Activated naive CD4-positive, alpha-beta T cell treated with anti-CD3 and anti-CD28 coated beads, Interleukin-2, amount 50 U/mL, for 72 hours (primary cell): ENCODE measurements around the gene GNB2. TPM values are rescaled to one million over a fixed set of nuclear protein-coding genes. Genes with fewer than 3 reads are reported as not detected.
A peak's percentile ranks its signal among the peaks of the same experiment; 100 is the strongest.
"Not testable (repeated sequence)": the region's sequence is repeated elsewhere in the genome, so short reads cannot be mapped to it uniquely, and the experiment has no call there.

Experiments used
- ATAC-seq, 2 donors: fragments of 150-1000 bp; cut with Tn5 transposase; 2 replicates each; pipeline ENCODE4 v1.10.0; 2021; ENCODE audit warnings: mild to moderate bottlenecking in 2 of 2, moderate library complexity in 2 of 2
- DNase-seq, 2 donors: peaks; one replicate each; pipeline ENCODE4 v3.0.0; 2021 to 2022; ENCODE audit warnings: low spot score in 2 of 2
- H3K27ac Mint-ChIP-seq, 2 donors: one replicate each; pipeline ENCODE4 v1.8.0; 2022; ENCODE audit warnings: mild to moderate bottlenecking in 2 of 2, mixed read lengths in 2 of 2
- H3K36me3 Mint-ChIP-seq, 2 donors: one replicate each; pipeline ENCODE4 v1.8.0; 2022; ENCODE audit warnings: mixed read lengths in 2 of 2
- H3K9me3 Mint-ChIP-seq, 2 donors: one replicate each; pipeline ENCODE4 v1.8.0; 2022; ENCODE audit warnings: mixed read lengths in 2 of 2
- total RNA-seq, 2 donors: library from RNA; stranded (reverse); gene quantifications; one replicate each; pipeline ENCODE4 v1.2.3, GENCODE V29; 2022

GNB2 gene
- total RNA-seq, 2 donors from 2014 or later: 213 to 239 TPM

- H3K9me3 Mint-ChIP-seq: no peaks in the 10 kb centered on the region
- H3K36me3 Mint-ChIP-seq: peaks cover 20 to 22% of the 10 kb centered on the region in 2 donors
- ATAC-seq (peak; percentile 65), DNase-seq (peak; percentile 84 to 93)
- peak overlapping the region; percentile 97 to 98 for H3K27ac Mint-ChIP-seq
These were observed 31.8 kb downstream of the GNB2 start for GRCh38 chr7:100705320-100705752.

DNA sequence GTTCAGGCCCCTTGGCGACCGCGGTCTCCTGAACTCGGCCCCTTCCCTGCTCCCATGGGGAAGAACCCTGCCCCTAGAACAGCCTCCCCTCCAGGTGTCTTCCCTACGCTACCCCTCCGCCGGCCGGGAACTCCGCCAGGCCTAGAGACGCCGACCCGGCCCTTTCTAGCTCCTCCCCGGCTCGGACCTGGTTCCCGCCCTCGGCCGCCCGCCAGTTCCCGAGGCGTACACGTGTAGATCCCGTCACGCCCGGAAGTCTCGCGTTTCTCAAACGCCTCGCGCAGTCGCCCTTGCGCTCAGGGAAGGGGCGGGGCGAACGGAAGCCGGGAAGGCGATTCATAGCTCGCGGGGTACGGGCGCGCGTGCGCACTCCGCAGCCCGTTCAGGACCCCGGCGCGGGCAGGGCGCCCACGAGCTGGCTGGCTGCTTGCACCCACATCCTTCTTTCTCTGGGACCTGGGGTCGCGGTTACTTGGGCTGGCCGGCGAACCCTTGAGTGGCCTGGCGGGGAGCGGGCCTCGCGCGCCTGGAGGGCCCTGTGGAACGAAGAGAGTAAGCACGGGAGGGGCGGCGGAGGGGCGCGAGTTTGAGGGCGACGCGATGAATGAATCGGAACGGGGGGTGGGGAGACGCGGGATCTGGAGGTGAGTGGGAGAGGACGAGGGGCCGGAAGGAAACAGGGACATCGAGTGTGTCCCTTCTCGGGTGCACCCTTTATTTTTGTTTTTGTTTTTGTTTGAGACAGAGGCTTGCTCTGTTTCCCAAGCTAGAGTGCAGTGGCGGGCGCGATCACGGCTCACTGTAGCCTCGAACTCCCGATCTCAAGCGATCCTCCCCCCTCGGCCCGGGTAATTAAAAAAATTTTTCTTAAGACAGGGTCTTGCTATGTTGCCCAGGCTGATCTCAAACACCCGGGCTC is 32.5 kb downstream of the GNB2 start, which contains the start of gene POP7:
Gene POP7, plus strand, starts transcription at position 369 of the 919 bp plus-strand sequence. CDS start 710 bp downstream, outside the sequence.
- peak within 1 kb of the TSS; percentile 97 to 98 for H3K27ac Mint-ChIP-seq
- H3K36me3 Mint-ChIP-seq: peaks cover 20 to 22% of the 10 kb centered on the region in 2 donors
- peak; percentile 99 for DNase-seq
- no peaks in the 10 kb centered on the region for H3K9me3 Mint-ChIP-seq
- ATAC-seq: peak; percentile 97 to 99

DNA sequence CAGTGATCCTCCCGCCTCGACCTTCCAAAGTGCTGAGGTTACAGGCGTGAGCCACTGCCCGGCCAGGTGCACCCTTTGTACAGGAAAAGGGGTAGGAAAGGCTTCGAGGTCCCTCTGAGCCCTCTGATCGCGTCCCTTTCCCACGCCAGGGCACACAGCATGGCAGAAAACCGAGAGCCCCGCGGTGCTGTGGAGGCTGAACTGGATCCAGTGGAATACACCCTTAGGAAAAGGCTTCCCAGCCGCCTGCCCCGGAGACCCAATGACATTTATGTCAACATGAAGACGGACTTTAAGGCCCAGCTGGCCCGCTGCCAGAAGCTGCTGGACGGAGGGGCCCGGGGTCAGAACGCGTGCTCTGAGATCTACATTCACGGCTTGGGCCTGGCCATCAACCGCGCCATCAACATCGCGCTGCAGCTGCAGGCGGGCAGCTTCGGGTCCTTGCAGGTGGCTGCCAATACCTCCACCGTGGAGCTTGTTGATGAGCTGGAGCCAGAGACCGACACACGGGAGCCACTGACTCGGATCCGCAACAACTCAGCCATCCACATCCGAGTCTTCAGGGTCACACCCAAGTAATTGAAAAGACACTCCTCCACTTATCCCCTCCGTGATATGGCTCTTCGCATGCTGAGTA is 33.3 kb downstream of the GNB2 start:
- H3K27ac Mint-ChIP-seq: peak overlapping the region; percentile 97 to 98
- H3K9me3 Mint-ChIP-seq: no peaks in the 10 kb centered on the region
- ATAC-seq (no peak), DNase-seq (no peak)
- H3K36me3 Mint-ChIP-seq: peaks cover 20 to 22% of the 10 kb centered on the region in 2 donors

DNA sequence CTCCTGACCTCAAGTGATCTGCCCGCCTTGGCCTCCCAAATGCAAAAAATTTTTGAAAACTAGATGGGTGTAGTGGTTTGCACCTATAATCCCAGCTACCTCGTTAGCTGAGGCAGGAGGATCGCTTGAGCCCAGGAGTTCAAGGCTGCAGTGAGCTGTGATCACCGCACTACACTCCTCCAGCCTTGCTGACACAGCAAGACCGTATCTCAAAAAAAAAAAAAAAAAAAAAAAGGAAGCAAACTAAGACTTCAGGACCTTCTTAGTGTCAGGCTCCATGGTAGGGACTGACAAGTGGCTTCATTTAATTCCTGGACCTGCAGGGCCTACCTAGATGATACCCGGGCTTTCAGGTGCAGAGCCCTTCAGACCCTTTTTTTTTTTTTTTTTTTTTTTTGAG is 34.9 kb downstream of the GNB2 start:
- ATAC-seq: no peak
- Mint-ChIP-seq H3K36me3 (peaks cover 20 to 22% of the 10 kb centered on the region in 2 donors), H3K9me3 (no peaks in the 10 kb centered on the region), H3K27ac (no peak overlapping the region)
- no peak for DNase-seq

DNA sequence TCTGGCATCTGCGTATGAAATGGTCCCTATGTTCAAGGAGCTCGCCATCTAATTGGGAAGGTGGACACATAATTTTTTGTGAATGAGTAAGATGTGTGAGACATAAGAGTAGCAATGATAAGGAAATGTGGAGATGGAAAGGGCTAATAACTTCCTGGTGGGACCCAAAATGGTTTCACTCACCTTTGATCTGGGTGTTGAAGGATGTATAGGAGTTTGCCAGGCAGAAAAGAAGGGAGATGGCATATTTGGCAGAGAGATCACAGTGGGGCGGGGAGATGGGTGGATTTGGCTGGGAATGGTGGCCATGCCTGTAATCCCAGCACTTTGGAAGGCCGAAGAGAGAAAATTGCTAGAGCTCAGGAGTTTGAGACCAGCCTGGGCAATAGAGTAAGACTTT is 36.9 kb downstream of the GNB2 start:
- ATAC-seq (no peak), DNase-seq (peak in 1 of 2 donors; percentile 0)
- no peaks in the 10 kb centered on the region for H3K9me3 Mint-ChIP-seq
- H3K27ac Mint-ChIP-seq: no peak overlapping the region
- peaks cover 20 to 22% of the 10 kb centered on the region in 2 donors for H3K36me3 Mint-ChIP-seq

GRCh38 chr7:100711369-100711768 is 37.8 kb downstream of the GNB2 start:
- no peak overlapping the region for H3K27ac Mint-ChIP-seq
- no peak for ATAC-seq
- DNase-seq: peak in 1 of 2 donors; percentile 1
- H3K9me3 Mint-ChIP-seq: no peaks in the 10 kb centered on the region
- H3K36me3 Mint-ChIP-seq: peaks cover 13 to 16% of the 10 kb centered on the region in 2 donors

GRCh38 chr7:100714725-100715124 is 41.2 kb downstream of the GNB2 start:
- DNase-seq (peak in 1 of 2 donors; percentile 0), ATAC-seq (no peak)
- H3K36me3 Mint-ChIP-seq: peaks cover 0 to 11% of the 10 kb centered on the region in 2 donors
- no peak overlapping the region for H3K27ac Mint-ChIP-seq
- no peaks in the 10 kb centered on the region for H3K9me3 Mint-ChIP-seq

DNA sequence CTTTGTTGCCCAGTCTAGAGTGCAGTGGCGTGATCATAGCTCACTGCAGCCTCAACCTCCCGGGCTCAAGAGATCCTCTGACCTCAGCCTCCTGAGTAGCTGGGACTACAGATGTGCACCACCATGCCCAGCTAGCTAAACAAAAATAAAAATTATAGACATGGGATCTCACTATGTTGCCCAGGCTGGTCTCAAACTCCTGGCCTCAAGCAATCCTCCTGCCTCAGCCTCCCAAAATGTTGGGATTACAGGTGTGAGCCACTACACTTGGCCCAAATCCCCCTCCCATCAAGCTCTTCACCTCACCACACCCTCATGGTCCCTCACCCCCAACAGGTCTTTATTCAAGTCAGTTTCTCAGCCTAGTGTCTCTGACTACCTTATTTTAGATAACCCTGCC is 43.5 kb downstream of the GNB2 start:
- H3K9me3 Mint-ChIP-seq, ATAC-seq, DNase-seq, H3K27ac Mint-ChIP-seq: not testable (repeated sequence)
- H3K36me3 Mint-ChIP-seq: peaks cover 0 to 13% of the 10 kb centered on the region in 2 donors

DNA sequence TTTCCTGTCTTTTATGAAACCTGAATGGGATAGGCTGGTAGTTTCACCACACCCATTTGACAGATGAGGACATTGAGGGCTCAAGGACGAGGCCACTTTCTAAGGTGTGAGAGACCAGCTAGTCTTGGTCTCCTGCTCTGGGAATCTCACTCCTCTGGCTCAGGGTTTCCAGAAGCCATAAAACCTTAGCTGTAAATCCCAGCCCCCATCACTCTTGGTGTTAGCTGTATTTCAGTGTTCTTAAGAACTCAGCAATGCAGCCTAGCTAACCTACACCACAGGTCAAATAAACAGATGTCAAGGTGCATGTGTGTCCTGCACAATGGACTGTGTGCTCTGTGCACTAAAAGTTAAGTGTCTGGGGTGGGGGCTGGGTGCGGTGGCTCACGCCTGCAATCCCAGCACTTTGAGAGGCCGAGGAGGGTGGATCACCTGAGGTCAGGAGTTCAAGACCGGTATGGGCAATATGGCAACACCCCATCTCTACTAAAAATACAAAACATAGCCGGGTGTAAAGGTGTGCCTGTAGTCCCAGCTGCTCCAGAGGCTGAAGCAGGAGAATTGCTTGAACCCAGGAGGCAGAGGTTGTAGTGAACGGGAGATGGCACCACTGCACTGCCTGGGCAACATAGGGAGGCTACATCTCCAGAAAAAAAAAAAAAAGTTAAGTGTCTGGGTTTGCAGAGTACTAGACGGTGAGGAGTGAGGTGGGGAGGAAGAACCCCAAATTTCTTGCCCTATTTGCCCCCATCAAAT is 46.2 kb downstream of the GNB2 start:
- Mint-ChIP-seq H3K36me3 (peaks cover 0 to 13% of the 10 kb centered on the region in 2 donors), H3K9me3 (no peaks in the 10 kb centered on the region), H3K27ac (no peak overlapping the region)
- ATAC-seq: no peak
- DNase-seq: no peak

- DNase-seq: peak in 1 of 2 donors; percentile 1
- Mint-ChIP-seq H3K36me3 (peaks cover 0 to 13% of the 10 kb centered on the region in 2 donors), H3K27ac (no peak within 1 kb of the TSS), H3K9me3 (no peaks in the 10 kb centered on the region)
- no peak for ATAC-seq
These were observed 46.7 kb downstream of the GNB2 start, which contains the start of gene EPO for GRCh38 chr7:100720279-100720670. TSS of gene EPO (plus strand) at chr7:100720468. CDS start at chr7:100720981, 513 bp downstream.

DNA sequence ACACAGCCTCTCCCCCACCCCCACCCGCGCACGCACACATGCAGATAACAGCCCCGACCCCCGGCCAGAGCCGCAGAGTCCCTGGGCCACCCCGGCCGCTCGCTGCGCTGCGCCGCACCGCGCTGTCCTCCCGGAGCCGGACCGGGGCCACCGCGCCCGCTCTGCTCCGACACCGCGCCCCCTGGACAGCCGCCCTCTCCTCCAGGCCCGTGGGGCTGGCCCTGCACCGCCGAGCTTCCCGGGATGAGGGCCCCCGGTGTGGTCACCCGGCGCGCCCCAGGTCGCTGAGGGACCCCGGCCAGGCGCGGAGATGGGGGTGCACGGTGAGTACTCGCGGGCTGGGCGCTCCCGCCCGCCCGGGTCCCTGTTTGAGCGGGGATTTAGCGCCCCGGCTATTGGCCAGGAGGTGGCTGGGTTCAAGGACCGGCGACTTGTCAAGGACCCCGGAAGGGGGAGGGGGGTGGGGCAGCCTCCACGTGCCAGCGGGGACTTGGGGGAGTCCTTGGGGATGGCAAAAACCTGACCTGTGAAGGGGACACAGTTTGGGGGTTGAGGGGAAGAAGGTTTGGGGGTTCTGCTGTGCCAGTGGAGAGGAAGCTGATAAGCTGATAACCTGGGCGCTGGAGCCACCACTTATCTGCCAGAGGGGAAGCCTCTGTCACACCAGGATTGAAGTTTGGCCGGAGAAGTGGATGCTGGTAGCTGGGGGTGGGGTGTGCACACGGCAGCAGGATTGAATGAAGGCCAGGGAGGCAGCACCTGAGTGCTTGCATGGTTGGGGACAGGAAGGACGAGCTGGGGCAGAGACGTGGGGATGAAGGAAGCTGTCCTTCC is 47.3 kb downstream of the GNB2 start:
- ATAC-seq: no peak
- H3K36me3 Mint-ChIP-seq: peaks cover 0 to 13% of the 10 kb centered on the region in 2 donors
- no peak overlapping the region for H3K27ac Mint-ChIP-seq
- H3K9me3 Mint-ChIP-seq: no peaks in the 10 kb centered on the region
- DNase-seq: peak in 1 of 2 donors; percentile 2

DNA sequence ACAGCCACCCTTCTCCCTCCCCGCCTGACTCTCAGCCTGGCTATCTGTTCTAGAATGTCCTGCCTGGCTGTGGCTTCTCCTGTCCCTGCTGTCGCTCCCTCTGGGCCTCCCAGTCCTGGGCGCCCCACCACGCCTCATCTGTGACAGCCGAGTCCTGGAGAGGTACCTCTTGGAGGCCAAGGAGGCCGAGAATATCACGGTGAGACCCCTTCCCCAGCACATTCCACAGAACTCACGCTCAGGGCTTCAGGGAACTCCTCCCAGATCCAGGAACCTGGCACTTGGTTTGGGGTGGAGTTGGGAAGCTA is 47.9 kb downstream of the GNB2 start:
- peaks cover 0 to 13% of the 10 kb centered on the region in 2 donors for H3K36me3 Mint-ChIP-seq
- H3K27ac Mint-ChIP-seq: no peak overlapping the region
- DNase-seq (peak in 1 of 2 donors; percentile 1), ATAC-seq (no peak)
- H3K9me3 Mint-ChIP-seq: no peaks in the 10 kb centered on the region

- H3K36me3 Mint-ChIP-seq: peaks cover 0 to 13% of the 10 kb centered on the region in 2 donors
- no peak overlapping the region for H3K27ac Mint-ChIP-seq
- H3K9me3 Mint-ChIP-seq: no peaks in the 10 kb centered on the region
- DNase-seq: peak in 1 of 2 donors; percentile 1
- ATAC-seq: no peak
These were observed 49.1 kb downstream of the GNB2 start for GRCh38 chr7:100722480-100723212.

- DNase-seq (peak in 1 of 2 donors; percentile 2), ATAC-seq (no peak)
- Mint-ChIP-seq H3K9me3 (no peaks in the 10 kb centered on the region), H3K36me3 (peaks cover 0 to 7% of the 10 kb centered on the region in 2 donors), H3K27ac (no peak overlapping the region)
These were observed 50.3 kb downstream of the GNB2 start for GRCh38 chr7:100723732-100724275.

DNA sequence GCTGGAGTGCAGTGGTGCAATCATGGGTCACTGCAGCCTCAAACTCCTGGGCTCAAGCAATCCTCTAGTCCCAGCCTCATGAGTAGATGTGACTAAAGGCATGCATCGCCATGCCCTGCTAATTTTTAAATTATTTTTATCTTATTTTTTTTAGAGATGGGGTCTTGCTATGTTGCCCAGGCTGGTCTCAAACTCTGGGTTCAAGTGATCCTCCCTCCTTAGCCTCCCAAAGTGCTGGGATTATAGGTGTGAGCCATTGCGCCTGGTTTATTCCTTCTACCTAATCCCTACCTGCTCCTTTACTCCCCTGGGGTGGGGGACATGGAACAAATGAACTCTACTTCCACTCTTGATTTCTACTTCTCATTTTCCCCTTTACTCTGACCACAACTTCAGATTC is 50.8 kb downstream of the GNB2 start:
- not testable (repeated sequence) for H3K36me3 Mint-ChIP-seq, ATAC-seq, H3K9me3 Mint-ChIP-seq, H3K27ac Mint-ChIP-seq
- peak in 1 of 2 donors; percentile 2 for DNase-seq
